Measurements from ENCODE around the gene CXorf49B.
"Not testable (repeated sequence)": the region's sequence is repeated elsewhere in the genome, so short reads cannot be mapped to it uniquely, and the experiment has no call there.

- TF ChIP-seq ZBTB49 (tag by site-specific recombination; IDR thresholded peaks at IDR 0.05; ENCODE audit: low read depth); CTCF (tag by site-specific recombination; IDR thresholded peaks at IDR 0.05); ZNF747 (tag by site-specific recombination; IDR thresholded peaks at IDR 0.05); ZNF776 (tag by site-specific recombination; IDR thresholded peaks at IDR 0.05; ENCODE audit: borderline replicate concordance); ZNF184 (tag by site-specific recombination; IDR thresholded peaks at IDR 0.05); ZEB2 (tag by site-specific recombination; IDR thresholded peaks at IDR 0.05); ZSCAN5A (tag by site-specific recombination; IDR thresholded peaks at IDR 0.05); PRDM1 (tag by site-specific recombination; IDR thresholded peaks at IDR 0.05); ZNF394 (tag by site-specific recombination; IDR thresholded peaks at IDR 0.05; ENCODE audit: borderline replicate concordance); ZNF292 (tag by site-specific recombination; IDR thresholded peaks at IDR 0.05; ENCODE audit: borderline replicate concordance, low read depth): not testable (repeated sequence)
Measured at GRCh38 chrX:71764832-71765231, 1.7 kb downstream of the CXorf49B start.

Data from HEK293 (cell line).